Fibroblast of lung (primary cell): Measurements from ENCODE around the gene TTK. TPM values are rescaled to one million over a fixed set of nuclear protein-coding genes. Genes with fewer than 3 reads are reported as not detected.

Experiments
- DNase-seq, 2 donors: peaks; one replicate each; pipeline versions ENCODE4 v3.0.0 to v3.0.0-alpha.2; 2010; ENCODE audit warnings: low read depth in 2 of 2
- H2AFZ ChIP-seq: 2 replicates; pipeline ENCODE4 v1.5.1; 2012; ENCODE audit warnings: low read length, control low read depth, inconsistent platforms
- H3K27ac ChIP-seq: 2 replicates; pipeline ENCODE4 v1.5.1; 2011; ENCODE audit warnings: low read length, control low read depth; ENCODE audit not compliant: insufficient read depth
- H3K27me3 ChIP-seq: 2 replicates; pipeline ENCODE4 v1.5.1; 2011; ENCODE audit warnings: mild to moderate bottlenecking, low read length; ENCODE audit not compliant: control insufficient read depth, insufficient read depth
- H3K36me3 ChIP-seq: 2 replicates; pipeline ENCODE4 v1.5.1; 2011; ENCODE audit warnings: low read length; ENCODE audit not compliant: control insufficient read depth, insufficient read depth
- H3K4me1 ChIP-seq: 2 replicates; pipeline ENCODE4 v1.5.1; 2011; ENCODE audit warnings: low read length; ENCODE audit not compliant: control insufficient read depth, insufficient read depth; ENCODE audit errors: extremely low read depth
- H3K4me2 ChIP-seq: 2 replicates; pipeline ENCODE4 v1.5.1; 2011; ENCODE audit warnings: low read length, control low read depth; ENCODE audit not compliant: insufficient read depth; ENCODE audit errors: extremely low read depth
- H3K4me3 ChIP-seq, 4 experiments: fragments of 200-600 bp in 1 of 4; sonication (generic) in 1 of 4; replicated peaks in 1 of 4; 2 replicates each; pipeline ENCODE4 v1.5.1; 2011 to 2016; ENCODE audit warnings: low read length in 4 of 4, low read depth in 3 of 4, mild to moderate bottlenecking in 3 of 4, control low read depth in 2 of 4, inconsistent platforms in 1 of 4, mixed read lengths in 1 of 4; ENCODE audit not compliant: insufficient read depth in 1 of 4; ENCODE audit errors: control extremely low read depth in 1 of 4
- H3K79me2 ChIP-seq: 2 replicates; pipeline ENCODE4 v1.5.1; 2012; ENCODE audit warnings: mild to moderate bottlenecking, low read length, inconsistent platforms; ENCODE audit not compliant: control insufficient read depth, insufficient read depth
- H3K9ac ChIP-seq: 2 replicates; pipeline ENCODE4 v1.5.1; 2011; ENCODE audit warnings: mild to moderate bottlenecking, low read length, control low read depth; ENCODE audit not compliant: insufficient read depth
- H3K9me3 ChIP-seq: 2 replicates; pipeline ENCODE4 v1.5.1; 2012; ENCODE audit warnings: low read depth, low read length; ENCODE audit not compliant: control insufficient read depth, insufficient read depth
- H4K20me1 ChIP-seq: 2 replicates; pipeline ENCODE4 v1.5.1; 2011; ENCODE audit warnings: low read length; ENCODE audit not compliant: control insufficient read depth, insufficient read depth; ENCODE audit errors: extremely low read depth
- CTCF ChIP-seq, 2 donors: IDR thresholded peaks in 1 of 2; conservative IDR thresholded peaks in 1 of 2; 1 replicate in 1 of 2; 2 replicates in 1 of 2; pipeline ENCODE4 v1.5.1; 2011 to 2012; ENCODE audit warnings: low read length in 2 of 2, control low read depth in 1 of 2, inconsistent platforms in 1 of 2, low read depth in 1 of 2, mild to moderate bottlenecking in 1 of 2
- EZH2 ChIP-seq: IDR thresholded peaks from 2 replicates; pipeline ENCODE4 v1.5.1; 2012; ENCODE audit warnings: low read length, control low read depth, mild to moderate bottlenecking; ENCODE audit errors: missing control alignments
- polyA plus RNA-seq, 2 donors: library from polyadenylated mRNA; depleted of rRNA in 1 of 2; stranded (reverse) in 1 of 2; unstranded in 1 of 2; fragments of >200 nt; gene quantifications; 2 replicates each; pipeline ENCODE4 v1.2.1, GENCODE V29; 2011 to 2012; ENCODE audit warnings: missing spikeins in 1 of 2
- total RNA-seq: library from RNA; depleted of rRNA; stranded (reverse); fragments of >200 nt; gene quantifications from 2 replicates; pipeline ENCODE4 v1.2.1, GENCODE V29; 2014

TTK gene
- total and polyA plus RNA-seq, 2 donors (not counting 1 experiment from before 2014, with no cell fraction given) = 4.9 to 6.1 TPM

- Histone ChIP-seq H3K9ac (no peak overlapping the region), H3K27me3 (peaks cover 5% of the 10 kb centered on the region), H3K4me2 (no peak overlapping the region), H3K9me3 (no peaks in the 10 kb centered on the region), H3K27ac (no peak overlapping the region), H3K4me3 (no peak overlapping the region), H2AFZ (no peak overlapping the region), H4K20me1 (no peaks in the 10 kb centered on the region), H3K36me3 (no peaks in the 10 kb centered on the region), H3K79me2 (no peaks in the 10 kb centered on the region), H3K4me1 (no peaks in the 10 kb centered on the region)
- TF ChIP-seq EZH2 (no peak), CTCF (conservative IDR thresholded peaks at IDR 0.05 in 1 of 2, IDR thresholded peaks at IDR 0.05 in 1 of 2; ENCODE audit: low read depth in 1 of 2, low read length in 2 of 2) (no peak)
- no peak for DNase-seq
These were observed 14.8 kb upstream of the TTK start for GRCh38 chr6:79989641-79990040.

GRCh38 chr6:79993012-79993910 is 11.2 kb upstream of the TTK start:
- H3K4me3 ChIP-seq = no peak overlapping the region
- no peak for DNase-seq
- H3K9me3 ChIP-seq = no peaks in the 10 kb centered on the region
- H2AFZ ChIP-seq = no peak overlapping the region
- no peak overlapping the region for H3K27ac ChIP-seq
- no peaks in the 10 kb centered on the region for H3K4me1 ChIP-seq
- H3K4me2 ChIP-seq = no peak overlapping the region
- H4K20me1 ChIP-seq = no peaks in the 10 kb centered on the region
- no peaks in the 10 kb centered on the region for H3K36me3 ChIP-seq
- H3K27me3 ChIP-seq = peaks cover 5% of the 10 kb centered on the region
- H3K79me2 ChIP-seq = no peaks in the 10 kb centered on the region
- TF ChIP-seq CTCF (conservative IDR thresholded peaks at IDR 0.05 in 1 of 2, IDR thresholded peaks at IDR 0.05 in 1 of 2; ENCODE audit: low read depth in 1 of 2, low read length in 2 of 2) = no peak
- no peak for TF ChIP-seq EZH2
- H3K9ac ChIP-seq = no peak overlapping the region

- H3K4me3 ChIP-seq = no peak overlapping the region
- peaks cover 5% of the 10 kb centered on the region for H3K27me3 ChIP-seq
- DNase-seq = no peak
- no peaks in the 10 kb centered on the region for H4K20me1 ChIP-seq
- no peak overlapping the region for H3K27ac ChIP-seq
- TF ChIP-seq CTCF (conservative IDR thresholded peaks at IDR 0.05 in 1 of 2, IDR thresholded peaks at IDR 0.05 in 1 of 2; ENCODE audit: low read depth in 1 of 2, low read length in 2 of 2) (no peak), EZH2 (no peak)
- H3K9me3 ChIP-seq = no peaks in the 10 kb centered on the region
- H3K4me2 ChIP-seq = no peak overlapping the region
- no peaks in the 10 kb centered on the region for H3K4me1 ChIP-seq
- H2AFZ ChIP-seq = no peak overlapping the region
- no peak overlapping the region for H3K9ac ChIP-seq
- no peaks in the 10 kb centered on the region for H3K79me2 ChIP-seq
- no peaks in the 10 kb centered on the region for H3K36me3 ChIP-seq
These were observed 10.5 kb upstream of the TTK start for GRCh38 chr6:79993911-79994309.
